ENCODE measurements around the gene MORN5. TPM values are rescaled to one million over a fixed set of nuclear protein-coding genes. Genes with fewer than 3 reads are reported as not detected.

The MORN5 gene
- total RNA-seq, 2 donors from 2014 or later = not detected

DNA sequence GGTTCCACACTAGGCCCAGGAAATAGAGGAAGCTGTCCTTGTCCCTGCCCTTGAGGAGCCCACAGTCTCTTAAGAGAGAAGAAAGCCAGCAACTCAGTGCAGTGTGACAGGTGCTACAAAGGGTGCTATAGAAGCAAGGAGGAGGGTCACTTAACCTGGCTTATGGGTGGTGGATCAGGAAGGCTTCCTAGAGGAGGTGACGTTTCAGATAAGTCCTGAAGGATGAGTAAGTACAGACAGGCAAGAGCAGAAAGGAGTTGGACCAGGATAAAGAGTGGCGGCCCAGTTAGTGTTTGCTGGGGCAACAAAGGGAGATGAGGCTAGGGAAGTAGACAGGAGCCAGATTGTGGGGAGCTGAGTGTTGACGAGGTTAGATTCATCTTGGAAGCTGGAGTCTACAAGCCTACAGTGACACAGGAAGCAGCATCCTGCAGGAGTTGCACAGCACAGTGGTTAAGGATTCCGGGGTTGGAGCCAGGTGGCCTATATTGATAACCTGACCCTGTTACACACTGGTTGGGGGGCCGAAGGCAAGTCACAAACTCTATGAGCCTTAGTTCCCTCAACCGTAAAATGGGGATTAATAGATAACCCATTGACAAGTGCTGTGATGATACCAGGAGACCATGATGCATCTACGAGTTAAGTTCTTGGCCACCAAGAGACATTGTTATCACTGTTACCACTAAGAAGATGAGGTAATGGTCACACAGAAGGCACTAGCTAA is 74.5 kb downstream of the MORN5 start:
- peaks cover 3% of the 10 kb centered on the region for H3K36me3 Mint-ChIP-seq (ENCODE audit: low read depth)
- H3K27me3 Mint-ChIP-seq = no peaks in the 10 kb centered on the region
- no peaks in the 10 kb centered on the region for H3K9me3 ChIP-seq (ENCODE audit: control insufficient read depth, low read length, poor library complexity, severe bottlenecking)
- DNase-seq = no peak
- no peak for ATAC-seq
- H3K4me3 Mint-ChIP-seq = no peak overlapping the region
- H3K4me1 Mint-ChIP-seq = peaks cover 6% of the 10 kb centered on the region
- H3K27ac Mint-ChIP-seq = no peak overlapping the region

DNA sequence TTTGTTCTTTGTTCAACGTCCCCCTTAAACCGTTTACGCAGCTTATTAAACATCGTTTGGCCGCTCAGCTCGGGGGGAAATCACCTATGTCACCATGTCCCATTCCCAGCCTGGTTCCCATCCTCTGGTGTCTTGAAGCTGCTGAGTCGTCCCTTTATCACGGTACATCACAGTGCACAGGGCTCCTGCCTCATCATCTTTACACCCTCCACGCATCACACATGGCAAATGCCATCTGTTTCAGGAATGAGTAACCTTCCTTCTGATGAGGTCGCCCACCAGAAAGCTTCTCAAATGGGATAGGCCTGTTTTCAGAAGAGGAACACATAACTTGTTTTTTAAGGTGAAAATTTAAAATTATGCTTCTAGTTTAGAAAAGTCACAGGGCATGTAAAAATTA is 77.0 kb downstream of the MORN5 start:
- Mint-ChIP-seq H3K27me3 (no peaks in the 10 kb centered on the region), H3K36me3 (ENCODE audit: low read depth) (peaks cover 6% of the 10 kb centered on the region), H3K4me1 (peaks cover 6% of the 10 kb centered on the region), H3K27ac (no peak overlapping the region), H3K4me3 (no peak overlapping the region)
- H3K9me3 ChIP-seq (ENCODE audit: control insufficient read depth, low read length, poor library complexity, severe bottlenecking) = no peaks in the 10 kb centered on the region
- DNase-seq (no peak), ATAC-seq (no peak)

DNA sequence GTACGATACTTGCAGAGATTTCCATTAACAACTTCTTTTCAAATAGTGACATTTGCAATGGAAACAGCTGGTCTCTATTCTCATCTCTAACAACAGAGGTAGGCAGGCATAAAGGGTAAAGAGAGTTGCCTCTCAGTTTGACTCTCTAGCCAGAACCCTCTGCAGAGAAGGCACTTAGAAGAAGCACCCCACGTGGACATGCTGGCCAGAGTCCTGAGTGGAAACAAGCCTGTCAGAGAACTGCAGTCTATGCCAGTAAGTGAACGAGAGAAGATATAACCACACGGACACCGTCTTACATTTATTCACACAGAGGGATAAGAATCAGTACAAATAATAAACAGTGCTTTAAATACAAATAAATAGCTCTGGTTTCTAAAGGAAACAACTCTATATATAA is 80.0 kb downstream of the MORN5 start:
- H3K36me3 Mint-ChIP-seq (ENCODE audit: low read depth) = peaks cover 13% of the 10 kb centered on the region
- no peaks in the 10 kb centered on the region for H3K9me3 ChIP-seq (ENCODE audit: control insufficient read depth, low read length, poor library complexity, severe bottlenecking)
- DNase-seq (no peak), ATAC-seq (no peak)
- no peak overlapping the region for H3K27ac Mint-ChIP-seq
- no peak overlapping the region for H3K4me3 Mint-ChIP-seq
- H3K27me3 Mint-ChIP-seq = no peaks in the 10 kb centered on the region
- peaks cover 3% of the 10 kb centered on the region for H3K4me1 Mint-ChIP-seq

DNA sequence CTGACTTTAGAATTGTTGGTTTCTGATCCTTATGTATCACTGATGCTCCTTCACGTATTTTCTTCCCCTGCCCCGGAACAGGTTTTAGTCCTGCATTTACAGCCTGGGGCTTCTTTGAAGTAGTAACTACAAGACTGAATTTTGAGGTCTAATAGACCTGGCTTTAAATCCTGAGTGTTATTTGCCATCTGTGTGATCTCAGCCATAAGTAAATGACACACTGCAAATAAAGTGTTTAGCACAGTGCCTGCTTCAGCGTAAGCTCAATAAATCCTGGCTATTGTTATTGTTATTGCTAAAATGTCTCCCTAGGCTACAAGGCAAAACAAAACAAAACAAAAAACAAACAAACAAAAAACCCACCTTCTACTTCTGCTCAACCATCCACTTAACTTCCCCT is 84.6 kb downstream of the MORN5 start:
- Mint-ChIP-seq H3K36me3 (ENCODE audit: low read depth) (peaks cover 13% of the 10 kb centered on the region), H3K4me1 (no peaks in the 10 kb centered on the region)
- ATAC-seq = no peak

GRCh38 chr9:122246666-122247065 is 87.0 kb downstream of the MORN5 start:
- peaks cover 14% of the 10 kb centered on the region for H3K36me3 Mint-ChIP-seq (ENCODE audit: low read depth)
- H3K9me3 ChIP-seq (ENCODE audit: control insufficient read depth, low read length, poor library complexity, severe bottlenecking) = no peaks in the 10 kb centered on the region
- ATAC-seq = no peak
- peak overlapping the region; percentile 60 for H3K27ac Mint-ChIP-seq
- no peaks in the 10 kb centered on the region for H3K27me3 Mint-ChIP-seq
- no peak overlapping the region for H3K4me3 Mint-ChIP-seq
- no peak for DNase-seq
- peaks cover 3% of the 10 kb centered on the region for H3K4me1 Mint-ChIP-seq

More for the DNA sequence above, 84.6 kb downstream of the MORN5 start:
- no peaks in the 10 kb centered on the region for H3K9me3 ChIP-seq (ENCODE audit: control insufficient read depth, low read length, poor library complexity, severe bottlenecking)
- no peak for DNase-seq
- Mint-ChIP-seq H3K4me3 (no peak overlapping the region), H3K27me3 (no peaks in the 10 kb centered on the region), H3K27ac (peak overlapping the region; percentile 34)

DNA sequence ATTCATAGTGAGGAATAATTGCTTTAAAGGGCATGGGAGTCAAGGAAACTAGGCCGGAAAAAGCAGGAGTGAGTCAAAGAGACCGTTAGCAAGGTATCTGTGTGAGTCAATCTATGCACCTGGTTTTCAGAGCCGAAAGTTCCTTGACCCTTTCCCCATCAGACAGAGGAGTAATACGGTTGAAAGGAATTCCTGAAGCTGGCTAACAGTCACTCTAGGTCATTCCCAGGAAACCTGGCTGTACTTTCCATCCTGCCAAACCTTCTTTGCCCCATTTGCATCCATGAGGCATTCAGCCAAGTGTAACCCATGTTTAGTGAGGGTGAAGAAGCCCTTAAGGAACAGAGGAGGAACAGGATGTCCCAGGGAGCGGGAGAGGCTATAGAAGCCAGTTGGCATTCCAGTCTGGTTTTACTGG is 88.7 kb downstream of the MORN5 start:
- no peaks in the 10 kb centered on the region for H3K27me3 Mint-ChIP-seq
- no peak overlapping the region for H3K27ac Mint-ChIP-seq
- no peaks in the 10 kb centered on the region for H3K9me3 ChIP-seq (ENCODE audit: control insufficient read depth, low read length, poor library complexity, severe bottlenecking)
- H3K4me3 Mint-ChIP-seq = no peak overlapping the region
- H3K4me1 Mint-ChIP-seq = peaks cover 12% of the 10 kb centered on the region
- H3K36me3 Mint-ChIP-seq (ENCODE audit: low read depth) = peaks cover 12% of the 10 kb centered on the region
- DNase-seq (no peak), ATAC-seq (no peak)

Other genes with a start within 250 kb of the MORN5 start
- 1 to 10 TPM; 2.3 to 4.2 TPM for gene TTLL11, start 66.6 kb upstream of the MORN5 start, total RNA-seq
- 10 to 100 TPM in 1 of 2 donors, 1 to 10 TPM in 1; 9.2 to 13.0 TPM for gene NDUFA8, start 129 bp upstream of the MORN5 start, total RNA-seq
- gene LHX6, start 69.0 kb downstream of the MORN5 start, total RNA-seq = not detected
- gene RBM18, start 104.9 kb downstream of the MORN5 start, total RNA-seq = 10 to 100 TPM; 19.1 to 25.9 TPM
- 10 to 100 TPM; 24.8 to 25.4 TPM for gene MRRF, start 105.0 kb downstream of the MORN5 start, total RNA-seq
- gene PTGS1, start 211.1 kb downstream of the MORN5 start, total RNA-seq = 100 to 1,000 TPM in 1 of 2 donors, 1 to 10 TPM in 1; 3.0 to 123 TPM